GM12892 (cell line): Measurements from ENCODE around the gene CYB5R3. TPM values are rescaled to one million over a fixed set of nuclear protein-coding genes. Genes with fewer than 3 reads are reported as not detected.
A peak's percentile ranks its signal among the peaks of the same experiment; 100 is the strongest.

ENCODE experiments used
- DNase-seq: peaks from one replicate; pipeline ENCODE4 v3.0.0; 2011; ENCODE audit not compliant: insufficient read length
- FAIRE-seq: peaks from 2 replicates; lab custom pipeline; 2011; peaks lifted over from hg19 to GRCh38; lab: Jason Lieb, UNC
- POLR2A ChIP-seq: IDR thresholded peaks from 2 replicates; pipeline ENCODE4 v1.6.1; 2011; ENCODE audit warnings: low read depth, low read length, control low read depth
- POLR2AphosphoS5 ChIP-seq: IDR thresholded peaks from 2 replicates; pipeline ENCODE4 v1.6.1; 2011; ENCODE audit warnings: low read depth, low read length, control low read depth
- TAF1 ChIP-seq: IDR thresholded peaks from 2 replicates; pipeline ENCODE4 v1.6.1; 2011; ENCODE audit warnings: low read depth, mild to moderate bottlenecking, control low read depth, low read length, borderline replicate concordance
- polyA plus RNA-seq: library from polyadenylated mRNA; unstranded; fragments of >200 nt; gene quantifications from one replicate; pipeline ENCODE4 v1.2.1, GENCODE V29; 2012; ENCODE audit warnings: missing spikeins, inconsistent platforms; ENCODE audit not compliant: missing spikeins

The CYB5R3 gene
- 49.7 TPM for polyA plus RNA-seq

DNA sequence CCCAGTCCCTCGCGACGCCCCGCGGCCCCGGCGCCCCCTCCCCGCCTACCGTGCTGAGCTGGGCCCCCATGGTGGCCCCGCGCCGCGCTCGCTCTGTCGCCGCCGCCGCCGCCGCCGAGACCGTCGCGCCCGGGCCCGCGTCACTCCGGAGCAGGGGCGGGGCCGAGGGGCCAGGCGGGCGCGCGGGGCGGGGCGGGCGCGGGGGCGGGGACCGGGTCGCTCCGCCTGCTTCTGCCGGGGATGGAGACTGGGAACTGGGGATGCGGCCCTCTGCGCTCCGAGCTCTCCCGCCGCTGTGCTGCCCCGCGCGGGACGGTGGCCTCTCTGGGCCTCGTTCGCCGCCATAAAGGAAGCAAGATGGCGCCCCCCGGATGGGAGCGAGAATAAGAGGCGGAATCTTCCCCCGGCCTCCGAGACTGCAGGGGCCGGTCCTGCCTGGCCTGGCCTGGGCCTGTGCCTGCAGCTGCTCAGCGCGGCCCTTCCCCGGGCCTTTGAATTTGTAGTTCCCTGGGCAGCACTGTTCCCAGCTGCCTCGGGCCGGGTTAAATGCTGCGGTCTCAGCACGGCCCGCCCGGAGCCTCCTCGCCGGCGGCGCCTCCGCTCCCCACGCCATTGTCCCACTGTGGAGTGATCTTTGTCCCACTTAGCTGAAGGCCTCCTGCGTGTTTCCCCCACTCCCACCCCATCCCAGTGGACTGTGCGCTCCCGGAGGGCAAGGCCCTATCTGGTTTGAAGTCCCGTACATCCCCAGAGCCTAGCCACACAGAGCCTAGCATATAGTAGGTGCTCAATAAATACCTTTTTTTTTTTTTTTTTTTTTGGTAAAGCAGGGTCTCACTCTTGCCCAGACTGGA is at the start of gene CYB5R3:
TSS of gene CYB5R3 (minus strand) at position 147 of the 854 bp plus-strand sequence. CDS start at position 70, 77 bp downstream.
- FAIRE-seq (no peak), DNase-seq (peak; percentile 94)
- TF ChIP-seq POLR2AphosphoS5: no peak
- TF ChIP-seq TAF1: peak; percentile 51; the same call in 1 of the 2 replicates
- TF ChIP-seq POLR2A: peak; percentile 63

DNA sequence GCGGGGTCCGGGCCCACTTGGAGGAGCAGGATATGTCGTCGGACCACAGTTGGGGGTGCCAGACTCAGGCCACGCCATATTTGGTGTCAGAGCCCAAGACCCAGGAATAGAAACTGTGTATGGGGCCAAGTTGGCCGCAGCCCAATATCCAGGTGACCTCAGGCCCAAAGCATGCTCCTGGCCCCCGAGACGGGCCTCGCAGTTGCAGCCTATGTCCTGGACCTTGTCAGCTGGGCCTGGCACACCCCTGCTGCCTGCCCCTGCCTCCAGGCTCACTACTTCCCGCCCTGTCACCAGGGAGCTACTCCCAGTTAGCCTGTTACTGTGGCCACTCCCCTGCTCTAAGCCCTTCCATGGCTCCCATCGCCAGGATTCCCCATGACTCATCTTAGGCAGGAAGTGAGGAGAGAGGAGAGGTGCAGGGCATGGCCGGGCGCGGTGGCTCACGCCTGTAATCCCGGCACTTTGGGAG is 48.4 kb upstream of the CYB5R3 start:
- DNase-seq (no peak), FAIRE-seq (no peak)

DNA sequence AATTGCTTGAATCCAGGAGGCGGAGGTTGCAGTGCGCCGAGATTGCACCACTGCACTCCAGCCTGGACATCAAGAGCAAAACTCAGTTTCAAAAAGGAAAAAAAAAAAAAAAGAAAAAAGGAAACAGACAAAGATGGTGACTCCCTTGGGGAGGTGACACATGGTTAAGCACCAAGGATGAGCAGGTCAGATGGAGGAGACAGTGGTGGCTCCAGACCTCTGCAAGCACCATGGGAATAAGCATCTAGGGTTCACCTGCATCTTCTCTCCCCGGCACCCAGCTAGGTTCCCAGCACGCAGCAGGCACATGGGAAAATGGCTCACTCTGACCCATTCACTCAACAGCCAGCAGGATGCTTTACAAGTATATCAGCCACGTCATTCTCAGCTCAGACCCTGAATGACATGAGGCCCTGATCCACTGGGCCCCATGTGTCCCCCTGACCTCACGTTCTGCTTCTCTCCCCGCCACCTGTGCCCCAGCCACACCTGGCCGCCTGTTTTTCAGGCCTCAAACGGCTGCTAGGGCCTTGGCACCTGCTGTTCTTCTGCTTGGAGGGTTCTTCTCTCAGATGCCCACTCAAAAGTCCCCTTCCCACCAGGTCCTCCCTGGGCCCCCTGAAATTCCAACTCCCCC is 47.3 kb upstream of the CYB5R3 start:
- no peak for FAIRE-seq
- TF ChIP-seq POLR2A (no peak), TAF1 (no peak), POLR2AphosphoS5 (no peak)
- no peak for DNase-seq

More for the DNA sequence above, 48.4 kb upstream of the CYB5R3 start:
- TF ChIP-seq POLR2A (no peak), TAF1 (no peak), POLR2AphosphoS5 (no peak)

DNA sequence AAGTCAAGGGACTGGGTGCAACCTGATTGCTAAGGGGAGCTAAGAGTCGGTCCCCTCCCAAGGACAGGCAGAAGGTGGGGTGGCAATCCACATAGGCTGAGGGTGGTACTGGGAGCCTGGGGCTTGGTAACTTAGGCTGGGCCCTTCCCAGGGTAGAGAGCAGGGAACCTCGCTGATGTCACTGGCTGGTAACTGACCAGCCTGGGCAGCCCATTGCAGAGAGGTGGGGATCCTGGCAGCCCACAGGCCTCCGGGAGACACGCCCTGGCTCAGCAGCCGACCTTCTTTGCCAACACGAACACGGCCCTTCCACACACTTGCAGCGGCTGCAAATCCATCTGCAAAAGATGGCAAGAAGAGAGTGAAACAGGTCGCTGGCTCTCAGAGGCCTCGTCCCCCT is 46.1 kb upstream of the CYB5R3 start:
- DNase-seq: no peak
- no peak for FAIRE-seq
- TF ChIP-seq POLR2A: no peak
- no peak for TF ChIP-seq POLR2AphosphoS5
- no peak for TF ChIP-seq TAF1

GRCh38 chr22:42693763-42694683 is 44.8 kb upstream of the CYB5R3 start:
- TF ChIP-seq POLR2A (no peak), POLR2AphosphoS5 (no peak), TAF1 (no peak)
- no peak for FAIRE-seq
- no peak for DNase-seq

DNA sequence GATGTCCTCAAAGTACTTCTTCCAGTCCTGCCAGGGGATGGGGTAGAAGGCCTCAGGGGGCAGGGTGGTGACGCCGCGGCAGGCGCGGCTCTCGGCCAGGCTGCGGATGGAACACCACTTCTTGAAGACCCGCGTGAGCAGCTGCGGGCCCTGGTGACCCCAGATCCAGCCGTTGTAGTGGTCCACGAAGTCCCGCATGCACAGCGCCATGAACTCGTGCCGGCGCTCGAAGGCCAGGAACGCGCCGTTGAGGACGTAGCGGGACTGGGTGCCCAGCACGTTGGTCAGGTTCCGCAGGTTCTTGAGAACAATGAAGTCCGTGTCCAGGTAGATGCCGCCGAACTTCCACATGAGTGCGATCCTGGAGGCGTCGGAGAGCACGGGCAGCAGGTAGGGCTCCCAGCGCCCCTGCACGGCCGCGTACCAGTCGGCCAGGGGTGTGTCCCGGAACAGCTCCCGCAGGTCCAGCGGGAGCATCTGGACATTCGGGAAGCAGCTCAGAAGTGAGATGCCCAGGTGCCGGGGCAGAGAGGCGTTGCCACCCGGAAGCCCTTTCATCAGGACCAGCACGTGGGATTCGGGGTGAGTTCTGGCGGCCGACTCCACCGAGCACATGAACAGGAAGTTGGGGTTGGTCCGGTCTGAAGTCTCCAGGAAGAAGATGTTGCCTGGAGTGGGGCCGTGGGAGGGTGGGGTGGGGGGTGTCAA is 44.0 kb upstream of the CYB5R3 start:
- FAIRE-seq: no peak
- no peak for DNase-seq
- TF ChIP-seq TAF1 (no peak), POLR2AphosphoS5 (no peak), POLR2A (no peak)

DNA sequence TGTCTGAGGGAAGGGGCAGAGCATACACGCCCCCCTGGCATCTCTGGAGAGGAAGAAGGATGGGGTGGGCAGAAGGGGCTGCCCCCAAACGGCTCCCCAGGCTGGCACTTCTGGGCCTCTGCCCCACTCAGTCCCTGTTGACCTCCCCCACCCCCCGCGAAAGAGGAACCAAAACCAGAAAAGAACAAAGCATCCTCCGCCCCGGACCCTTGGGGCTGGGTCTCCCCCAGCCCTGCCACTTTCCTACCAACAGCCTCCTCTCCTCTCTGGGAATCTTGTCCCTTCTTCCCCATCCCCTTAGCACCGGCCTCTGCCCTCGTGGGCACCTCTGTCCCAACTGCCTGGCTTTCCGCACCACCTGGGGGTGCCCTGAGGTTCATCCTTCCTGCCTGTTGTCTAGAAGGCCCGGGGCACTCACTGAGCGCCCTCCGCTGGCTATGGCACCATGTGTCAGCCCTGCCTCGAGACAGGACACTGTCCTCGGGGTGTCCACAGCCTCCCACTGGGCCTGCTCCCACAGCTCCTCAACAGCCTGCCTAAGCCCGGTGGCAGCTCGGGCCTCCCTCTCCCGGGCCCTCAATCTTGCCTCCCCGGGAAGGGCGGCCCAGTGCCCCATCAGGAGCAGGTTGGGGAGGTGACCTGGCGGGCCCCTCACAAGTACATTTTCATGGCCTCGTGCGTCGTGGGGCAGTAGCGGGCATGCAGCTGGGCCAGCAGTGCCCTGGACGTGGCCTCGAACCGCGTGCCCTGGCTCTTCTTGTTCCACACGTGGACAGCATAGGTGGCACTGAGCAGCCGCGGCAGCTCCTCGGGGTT is 43.3 kb upstream of the CYB5R3 start:
- TF ChIP-seq POLR2AphosphoS5: no peak
- TF ChIP-seq TAF1: no peak
- no peak for TF ChIP-seq POLR2A
- DNase-seq (peak; percentile 64), FAIRE-seq (peak; percentile 83)

DNA sequence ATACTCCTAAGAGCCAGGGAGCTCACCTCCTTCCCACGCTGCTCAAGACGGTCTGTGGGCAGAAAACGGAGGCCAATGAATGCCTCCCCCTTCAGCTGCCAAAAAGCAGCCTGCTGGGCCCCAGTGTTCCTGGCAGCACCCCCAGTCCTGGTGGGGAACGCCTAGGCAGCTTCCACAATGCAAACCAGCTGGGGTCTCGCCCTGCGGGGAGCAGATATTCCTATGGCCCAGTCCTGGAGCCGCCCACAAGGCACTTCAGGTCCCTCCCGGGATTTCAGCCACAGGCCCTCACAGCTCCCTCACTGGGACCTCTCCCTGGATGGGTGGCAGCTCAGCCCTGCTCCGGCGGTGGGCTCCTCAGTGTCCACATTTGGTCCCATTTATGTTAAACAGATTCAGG is 42.2 kb upstream of the CYB5R3 start:
- no peak for DNase-seq
- FAIRE-seq: no peak
- TF ChIP-seq POLR2AphosphoS5 (no peak), TAF1 (no peak), POLR2A (no peak)
